Daoy (cell line): ENCODE measurements around the gene INSC. TPM values are rescaled to one million over a fixed set of nuclear protein-coding genes. Genes with fewer than 3 reads are reported as not detected.

Experiments used
- DNase-seq: peaks from one replicate; pipeline ENCODE4 v3.0.0-alpha.2; 2015; ENCODE audit warnings: low read depth
- total RNA-seq: library from RNA; depleted of rRNA; stranded (reverse); fragments of >200 nt; shearing (Covaris generic); gene quantifications from 2 replicates; pipeline ENCODE4 v1.2.3, GENCODE V29; 2014

The INSC gene
- total RNA-seq, 1 experiment from 2014 or later: not detected

- no peak for DNase-seq
Measured at GRCh38 chr11:15148169-15148568, 33.4 kb downstream of the INSC start.

- no peak for DNase-seq
Measured at GRCh38 chr11:15149050-15149449, 34.3 kb downstream of the INSC start.

- no peak for DNase-seq
Measured at GRCh38 chr11:15150507-15150906, 35.8 kb downstream of the INSC start.

DNA sequence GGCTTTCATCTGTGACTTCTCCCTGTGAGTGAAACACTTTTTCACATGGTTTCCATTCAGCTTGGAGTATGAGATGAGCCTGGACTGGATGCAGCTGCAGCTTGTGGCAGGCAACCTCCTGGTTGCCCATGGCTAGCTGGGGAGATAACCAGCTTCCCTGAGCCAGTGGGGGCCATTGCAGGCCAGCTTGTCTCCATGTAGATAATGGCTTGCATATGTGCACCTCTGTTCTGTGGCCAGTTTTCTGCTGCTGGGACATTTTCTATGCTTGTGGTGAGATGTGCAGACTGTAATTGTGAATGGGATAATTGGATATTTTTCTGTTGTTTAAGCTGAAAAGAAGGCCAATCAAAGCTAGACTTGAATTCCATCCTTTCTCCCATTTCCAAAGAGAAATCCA lies 38.5 kb downstream of the INSC start:
- DNase-seq: no peak

DNA sequence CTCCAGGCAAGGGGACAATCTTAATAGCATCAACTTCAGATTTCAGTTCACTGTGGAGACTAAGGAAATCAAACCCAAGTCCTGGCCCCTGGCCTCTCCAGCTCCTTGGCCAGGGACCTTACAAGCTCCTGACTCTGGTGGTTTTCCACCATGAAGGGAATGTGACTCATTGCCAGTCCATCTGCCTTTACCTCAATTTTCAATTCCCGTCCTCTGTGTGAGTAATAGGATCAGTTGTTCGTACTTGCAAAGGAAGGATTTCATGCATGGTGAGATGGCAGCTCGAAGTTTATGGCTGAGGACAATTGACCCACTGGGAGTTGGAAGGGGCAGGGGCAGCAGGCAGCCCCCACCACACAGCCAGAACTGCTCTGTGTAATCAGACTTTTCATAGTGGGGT lies 42.5 kb downstream of the INSC start:
- DNase-seq: peak; percentile 52

GRCh38 chr11:15157606-15158137 lies 42.9 kb downstream of the INSC start:
- DNase-seq: no peak

GRCh38 chr11:15158351-15159015 lies 43.8 kb downstream of the INSC start:
- DNase-seq: peak; percentile 37

GRCh38 chr11:15159085-15159484 lies 44.4 kb downstream of the INSC start:
- DNase-seq: peak; percentile 18

DNA sequence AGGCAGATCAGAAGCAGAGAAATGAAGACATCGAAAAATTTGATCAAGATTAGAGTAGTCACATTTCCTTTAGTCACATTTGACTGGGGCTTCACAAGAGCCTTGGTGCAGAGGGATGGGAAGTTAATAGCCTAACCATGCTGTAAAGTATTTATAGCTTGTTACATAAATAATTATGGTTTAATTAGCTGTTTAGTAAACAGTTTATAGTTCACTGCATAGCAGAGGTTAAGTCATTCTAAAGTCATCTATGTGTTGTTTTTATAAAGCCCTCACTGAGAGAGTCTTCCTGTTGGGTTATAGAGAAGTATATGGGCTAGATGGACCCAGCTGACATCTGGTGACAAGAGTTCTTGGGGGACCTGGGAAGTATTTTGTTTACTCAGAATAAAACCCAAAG lies 47.1 kb downstream of the INSC start:
- no peak for DNase-seq

GRCh38 chr11:15163136-15163535 lies 48.4 kb downstream of the INSC start:
- DNase-seq: no peak

GRCh38 chr11:15166204-15166603 lies 51.5 kb downstream of the INSC start:
- DNase-seq: no peak

DNA sequence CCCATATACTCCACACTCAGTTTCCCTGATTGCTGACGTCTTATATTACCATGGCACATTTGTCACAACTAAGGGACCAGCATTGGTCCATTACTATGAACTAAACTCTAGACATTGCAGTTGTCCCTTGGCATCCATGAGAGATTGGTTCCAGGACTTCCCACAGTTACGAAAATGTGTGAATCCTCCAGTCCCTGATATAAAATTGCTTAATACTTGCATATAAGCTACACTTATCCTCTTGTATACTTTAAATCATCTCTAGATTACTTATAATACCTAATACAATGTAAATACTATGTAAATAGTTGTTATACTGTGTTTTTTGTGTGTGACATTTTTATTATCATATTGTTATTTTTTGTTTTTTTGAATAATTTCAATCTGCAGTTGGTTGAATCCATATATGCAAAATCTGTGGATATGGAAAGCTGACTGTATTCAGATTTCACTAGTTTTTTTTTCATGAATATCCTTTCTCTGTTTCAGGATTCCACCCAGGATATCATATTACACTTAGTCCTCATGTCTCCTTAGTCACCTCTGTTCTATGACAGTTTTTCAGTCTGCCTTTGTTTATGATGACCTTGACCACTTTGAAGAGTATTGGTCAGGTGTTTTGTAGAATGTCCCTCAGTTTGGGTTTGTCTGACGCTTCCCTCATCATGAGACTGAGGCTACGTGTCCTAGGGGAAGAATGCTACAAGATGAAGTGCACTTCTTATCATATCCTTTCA lies 55.3 kb downstream of the INSC start:
- DNase-seq: no peak

- DNase-seq: no peak
Measured at GRCh38 chr11:15170698-15171097, 56.0 kb downstream of the INSC start.

DNA sequence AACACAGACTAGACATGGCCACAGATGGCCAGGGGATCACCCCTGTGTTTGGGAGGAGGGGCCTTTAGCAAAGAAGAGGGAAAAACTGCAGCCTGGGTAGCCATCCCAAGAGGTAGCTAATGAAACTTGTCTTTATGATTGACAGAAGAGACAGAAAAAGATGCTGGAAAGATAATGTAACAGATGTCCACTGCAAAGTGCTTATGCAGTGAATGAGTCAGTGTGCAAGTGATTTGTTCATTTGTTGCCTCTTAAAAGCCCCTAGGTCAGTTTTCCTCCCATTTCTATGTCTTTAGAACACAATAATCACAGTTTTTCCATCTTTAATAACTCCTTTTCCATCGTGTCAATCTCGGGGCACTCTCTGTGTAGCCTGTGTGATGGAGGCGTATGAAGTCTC lies 57.2 kb downstream of the INSC start:
- no peak for DNase-seq

GRCh38 chr11:15175831-15176230 lies 61.1 kb downstream of the INSC start:
- no peak for DNase-seq

- DNase-seq: no peak
Measured at GRCh38 chr11:15176646-15177163, 62.0 kb downstream of the INSC start.

GRCh38 chr11:15177491-15177890 lies 62.8 kb downstream of the INSC start:
- DNase-seq: no peak

DNA sequence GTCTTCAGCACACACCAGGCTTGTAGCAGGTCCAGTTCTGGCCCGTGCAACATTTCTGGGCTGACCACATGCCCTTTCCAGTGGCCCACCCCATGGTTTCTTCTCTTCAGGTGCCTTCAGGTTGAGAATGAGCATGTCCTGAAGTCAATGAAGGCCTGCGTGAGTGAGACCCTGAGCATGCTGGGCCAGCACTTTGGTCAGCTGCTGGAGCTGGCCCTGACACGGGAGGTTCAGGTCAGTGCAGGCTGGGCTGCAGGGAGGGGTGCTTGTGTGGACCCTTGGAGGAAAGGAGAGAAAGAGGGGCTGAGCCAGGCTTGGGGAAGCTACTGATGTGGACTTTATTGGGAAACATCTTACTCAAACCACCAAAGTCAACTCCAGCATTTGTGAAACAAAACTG lies 63.5 kb downstream of the INSC start:
- DNase-seq: no peak

DNA sequence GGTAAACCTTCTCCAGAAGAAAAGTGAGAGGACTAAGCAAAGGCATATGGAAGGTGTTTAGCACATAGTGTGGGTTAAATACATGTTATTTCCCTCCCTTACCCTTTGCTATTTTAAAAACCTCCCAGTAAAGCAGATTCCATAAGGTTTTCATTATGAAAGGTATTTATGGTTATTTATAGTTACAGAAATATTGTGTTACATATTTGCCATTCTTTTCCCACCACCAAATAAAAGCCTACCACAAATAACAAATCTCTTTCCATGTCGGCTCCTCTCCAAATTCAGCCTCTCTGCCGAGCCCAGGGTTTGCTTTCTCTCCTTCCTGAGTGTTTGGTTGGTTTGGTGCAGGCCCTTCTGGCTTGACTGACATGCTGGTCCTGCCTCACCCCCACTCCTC lies 64.4 kb downstream of the INSC start:
- DNase-seq: no peak

DNA sequence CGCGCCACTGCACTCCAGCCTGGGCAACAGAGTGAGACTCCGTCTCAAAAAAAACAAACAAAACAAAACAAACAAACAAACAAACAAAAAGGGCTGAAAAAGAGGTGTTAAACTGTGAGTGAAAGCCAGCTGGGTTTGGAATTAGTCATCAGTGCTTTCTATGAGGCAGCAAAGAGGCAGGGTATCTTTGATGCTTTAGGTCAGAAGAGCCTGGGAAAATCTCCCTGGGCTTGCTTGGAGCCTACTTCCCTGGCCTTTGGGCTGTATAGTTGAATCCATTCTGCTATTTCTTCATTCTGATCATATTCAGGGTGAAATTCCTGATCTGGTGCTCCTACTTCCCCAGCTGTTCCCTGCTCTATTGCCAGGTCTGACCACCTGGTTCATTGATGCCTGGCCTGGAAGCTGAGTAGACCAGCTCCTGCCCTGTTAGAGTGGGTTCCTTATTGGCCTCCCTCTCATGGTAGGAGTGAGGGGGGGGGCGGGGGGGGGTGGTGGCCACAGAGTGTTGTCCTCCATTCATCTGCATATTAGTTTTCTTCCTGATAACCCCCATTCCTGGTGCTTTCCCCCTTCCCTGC lies 65.6 kb downstream of the INSC start:
- DNase-seq: no peak

- DNase-seq: no peak
Measured at GRCh38 chr11:15182372-15182771, 67.6 kb downstream of the INSC start.

DNA sequence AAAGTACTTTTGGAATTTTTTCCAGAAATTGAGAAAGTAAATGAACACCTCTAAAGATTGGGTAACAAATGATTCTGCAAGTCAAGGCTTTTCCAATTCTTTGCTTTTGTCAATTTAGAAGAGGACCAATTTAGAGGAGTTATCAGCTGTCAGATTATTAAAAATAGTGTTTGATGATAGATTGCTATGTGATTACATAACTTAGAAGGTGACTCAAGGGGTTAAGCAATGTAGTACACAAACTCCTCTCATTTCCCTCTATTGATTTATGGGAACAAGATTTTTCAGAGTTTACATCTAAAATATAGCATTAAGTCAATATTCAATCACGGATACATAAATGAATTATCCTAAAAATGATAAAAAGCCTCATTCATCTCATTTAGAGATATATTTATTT lies 70.3 kb downstream of the INSC start:
- DNase-seq: no peak

- DNase-seq: no peak
Measured at GRCh38 chr11:15186146-15186545, 71.4 kb downstream of the INSC start.
